Measurements from ENCODE around the gene GASK1A. TPM values are rescaled to one million over a fixed set of nuclear protein-coding genes. Genes with fewer than 3 reads are reported as not detected.

The GASK1A gene
- total RNA-seq, 1 experiment from 2014 or later: 5.4 TPM

- H3K36me3 Mint-ChIP-seq (ENCODE audit: insufficient read depth in 1 of 3, low read depth in 3 of 3): peaks cover 2 to 13% (median 3%) of the 10 kb centered on the region in 3 experiments; a peak in 5 of 7 replicates
- Histone ChIP-seq H3K4ac (ENCODE audit: low read depth, low read length) (no peak overlapping the region), H2BK120ac (ENCODE audit: low read depth, low read length, poor library complexity, severe bottlenecking) (no peak overlapping the region), H2BK12ac (ENCODE audit: insufficient read length, low read depth, low read length) (no peak overlapping the region), H3K27ac (ENCODE audit: insufficient read length, low read depth, low read length) (no peak overlapping the region), H3K9me3 (ENCODE audit: control insufficient read depth, low read depth, low read length) (no peaks in the 10 kb centered on the region), H4K5ac (ENCODE audit: insufficient read length, low read depth, low read length) (no peak overlapping the region), H3K79me2 (ENCODE audit: insufficient read depth, low read length) (no peaks in the 10 kb centered on the region), H3K23ac (ENCODE audit: insufficient read length, low read depth, low read length) (no peak overlapping the region), H4K91ac (ENCODE audit: insufficient read length, low read depth, low read length) (no peak overlapping the region), H3K27me3 (ENCODE audit: insufficient read depth, low read length) (no peaks in the 10 kb centered on the region), H2AFZ (ENCODE audit: low read length) (no peak overlapping the region), H2BK15ac (ENCODE audit: low read depth, low read length) (no peak overlapping the region), H3K4me2 (ENCODE audit: insufficient read depth, insufficient read length, low read length) (no peak overlapping the region), H3T11ph (ENCODE audit: low read length) (no peak overlapping the region), H3K79me1 (ENCODE audit: insufficient read depth, low read depth, low read length, poor library complexity, severe bottlenecking) (no peaks in the 10 kb centered on the region), H3K14ac (ENCODE audit: insufficient read depth, low read length) (no peak overlapping the region), H2BK5ac (ENCODE audit: insufficient read length, low read length) (no peak overlapping the region), H4K8ac (replicated peaks; ENCODE audit: insufficient read length, low read depth, low read length) (no peak overlapping the region), H3K56ac (ENCODE audit: insufficient read length, low read depth, low read length) (no peak overlapping the region), H3K9ac (ENCODE audit: extremely low read depth, insufficient read length, low read length) (no peak overlapping the region), H2AK5ac (ENCODE audit: insufficient read length, low read length) (no peak overlapping the region), H3K18ac (ENCODE audit: insufficient read length, low read depth, low read length) (no peak overlapping the region), H2BK20ac (ENCODE audit: low read depth, low read length, poor library complexity, severe bottlenecking) (no peak overlapping the region), H4K20me1 (ENCODE audit: control insufficient read depth, insufficient read depth, insufficient read length) (no peaks in the 10 kb centered on the region), H3K23me2 (ENCODE audit: insufficient read length, low read depth, low read length, poor library complexity, severe bottlenecking) (no peaks in the 10 kb centered on the region), H3K4me1 (ENCODE audit: insufficient read depth, low read length) (no peaks in the 10 kb centered on the region; the same call in 1 of the 2 replicates)
- no CpG with 5 or more reads among the region's 7 CpGs for WGBS (ENCODE audit: extremely low coverage, insufficient read length, low lambda C conversion rate)
- DNase-seq: no peak
- H3K27me3 Mint-ChIP-seq (ENCODE audit: low read depth): peaks cover 14% of the 10 kb centered on the region
- peaks cover 8 to 15% of the 10 kb centered on the region in 2 experiments for H3K9me3 Mint-ChIP-seq
- TF ChIP-seq, protein P1, sequence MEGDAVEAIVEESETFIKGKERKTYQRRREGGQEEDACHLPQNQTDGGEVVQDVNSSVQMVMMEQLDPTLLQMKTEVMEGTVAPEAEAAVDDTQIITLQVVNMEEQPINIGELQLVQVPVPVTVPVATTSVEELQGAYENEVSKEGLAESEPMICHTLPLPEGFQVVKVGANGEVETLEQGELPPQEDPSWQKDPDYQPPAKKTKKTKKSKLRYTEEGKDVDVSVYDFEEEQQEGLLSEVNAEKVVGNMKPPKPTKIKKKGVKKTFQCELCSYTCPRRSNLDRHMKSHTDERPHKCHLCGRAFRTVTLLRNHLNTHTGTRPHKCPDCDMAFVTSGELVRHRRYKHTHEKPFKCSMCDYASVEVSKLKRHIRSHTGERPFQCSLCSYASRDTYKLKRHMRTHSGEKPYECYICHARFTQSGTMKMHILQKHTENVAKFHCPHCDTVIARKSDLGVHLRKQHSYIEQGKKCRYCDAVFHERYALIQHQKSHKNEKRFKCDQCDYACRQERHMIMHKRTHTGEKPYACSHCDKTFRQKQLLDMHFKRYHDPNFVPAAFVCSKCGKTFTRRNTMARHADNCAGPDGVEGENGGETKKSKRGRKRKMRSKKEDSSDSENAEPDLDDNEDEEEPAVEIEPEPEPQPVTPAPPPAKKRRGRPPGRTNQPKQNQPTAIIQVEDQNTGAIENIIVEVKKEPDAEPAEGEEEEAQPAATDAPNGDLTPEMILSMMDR (conservative IDR thresholded peaks at IDR 0.05): no peak
- no peak overlapping the region for H3K27ac Mint-ChIP-seq
- H3K4me1 Mint-ChIP-seq: 0 out of 4 replicates have a peak, but pooled peaks cover 1 to 6% of the 10 kb centered on the region in 2 experiments
- H3K4me3 Mint-ChIP-seq: no peak overlapping the region
Observed at GRCh38 chr3:43055393-43055792, 76.3 kb downstream of the GASK1A start.

Measured in H9 (cell line).